HEK293 (cell line): ENCODE data around the gene ASMTL.

Experiments
- PRDM10 ChIP-seq: fragments of 450-650 bp; formaldehyde crosslinking; IDR thresholded peaks from 2 replicates; pipeline ENCODE4 v1.5.1; 2016; ENCODE audit warnings: missing biosample characterization, missing genetic modification characterization
- ZBTB48 ChIP-seq: fragments of 450-650 bp; formaldehyde crosslinking; IDR thresholded peaks from 2 replicates; pipeline ENCODE4 v1.5.1; 2016; ENCODE audit warnings: missing biosample characterization, missing genetic modification characterization
- ZFP3 ChIP-seq: fragments of 450-650 bp; formaldehyde crosslinking; IDR thresholded peaks from 2 replicates; pipeline ENCODE4 v1.5.1; 2016; ENCODE audit warnings: low read depth, missing biosample characterization, missing genetic modification characterization
- ZNF138 ChIP-seq: fragments of 450-650 bp; formaldehyde crosslinking; IDR thresholded peaks from 2 replicates; pipeline ENCODE4 v1.5.1; 2016; ENCODE audit warnings: missing biosample characterization, missing genetic modification characterization, borderline replicate concordance
- ZNF157 ChIP-seq: fragments of 450-650 bp; formaldehyde crosslinking; IDR thresholded peaks from 2 replicates; pipeline ENCODE4 v1.5.1; 2016; ENCODE audit warnings: missing biosample characterization, missing genetic modification characterization
- ZNF2 ChIP-seq: fragments of 450-650 bp; formaldehyde crosslinking; IDR thresholded peaks from 2 replicates; pipeline ENCODE4 v1.5.1; 2016; ENCODE audit warnings: missing biosample characterization, missing genetic modification characterization
- ZNF24 ChIP-seq: fragments of 450-650 bp; formaldehyde crosslinking; IDR thresholded peaks from 2 replicates; pipeline ENCODE4 v1.5.1; 2016; ENCODE audit warnings: missing biosample characterization, missing genetic modification characterization
- ZNF311 ChIP-seq: fragments of 450-650 bp; formaldehyde crosslinking; IDR thresholded peaks from 2 replicates; pipeline ENCODE4 v1.5.1; 2017; ENCODE audit warnings: missing biosample characterization, missing genetic modification characterization, borderline replicate concordance
- ZNF398 ChIP-seq: fragments of 450-650 bp; formaldehyde crosslinking; IDR thresholded peaks from 2 replicates; pipeline ENCODE4 v1.5.1; 2017; ENCODE audit warnings: missing biosample characterization, missing genetic modification characterization
- ZNF501 ChIP-seq: fragments of 450-650 bp; formaldehyde crosslinking; IDR thresholded peaks from 2 replicates; pipeline ENCODE4 v1.5.1; 2016; ENCODE audit warnings: missing biosample characterization, missing genetic modification characterization
- ZNF544 ChIP-seq: fragments of 450-650 bp; formaldehyde crosslinking; IDR thresholded peaks from 2 replicates; pipeline ENCODE4 v1.5.0; 2017; ENCODE audit warnings: missing biosample characterization, missing genetic modification characterization
- ZNF610 ChIP-seq: fragments of 450-650 bp; formaldehyde crosslinking; IDR thresholded peaks from 2 replicates; pipeline ENCODE4 v1.5.1; 2016; ENCODE audit warnings: missing biosample characterization, missing genetic modification characterization, borderline replicate concordance
- ZNF621 ChIP-seq: fragments of 450-650 bp; formaldehyde crosslinking; IDR thresholded peaks from 2 replicates; pipeline ENCODE4 v1.5.1; 2017; ENCODE audit warnings: missing biosample characterization, missing genetic modification characterization
- ZNF76 ChIP-seq: fragments of 450-650 bp; formaldehyde crosslinking; IDR thresholded peaks from 2 replicates; pipeline ENCODE4; 2016; ENCODE audit warnings: low read depth, missing biosample characterization, missing genetic modification characterization, borderline replicate concordance
- ZNF791 ChIP-seq: fragments of 450-650 bp; formaldehyde crosslinking; IDR thresholded peaks from 2 replicates; pipeline ENCODE4 v1.5.1; 2016; ENCODE audit warnings: missing biosample characterization, missing genetic modification characterization
- ZNF830 ChIP-seq: fragments of 450-650 bp; IDR thresholded peaks from 2 replicates; pipeline ENCODE4 v1.5.0; 2018; ENCODE audit warnings: missing biosample characterization, missing genetic modification characterization, low read depth, mild to moderate bottlenecking, moderate library complexity
- ZSCAN5A ChIP-seq: fragments of 450-650 bp; formaldehyde crosslinking; IDR thresholded peaks from 2 replicates; pipeline ENCODE4 v1.5.1; 2016; ENCODE audit warnings: missing biosample characterization, missing genetic modification characterization
- TF ChIP-seq, protein P1 (sequence below): fragments of 450-650 bp; formaldehyde crosslinking; IDR thresholded peaks from 2 replicates; pipeline ENCODE4 v1.5.1; 2016; ENCODE audit warnings: missing biosample characterization, missing genetic modification characterization

Gene ASMTL

DNA sequence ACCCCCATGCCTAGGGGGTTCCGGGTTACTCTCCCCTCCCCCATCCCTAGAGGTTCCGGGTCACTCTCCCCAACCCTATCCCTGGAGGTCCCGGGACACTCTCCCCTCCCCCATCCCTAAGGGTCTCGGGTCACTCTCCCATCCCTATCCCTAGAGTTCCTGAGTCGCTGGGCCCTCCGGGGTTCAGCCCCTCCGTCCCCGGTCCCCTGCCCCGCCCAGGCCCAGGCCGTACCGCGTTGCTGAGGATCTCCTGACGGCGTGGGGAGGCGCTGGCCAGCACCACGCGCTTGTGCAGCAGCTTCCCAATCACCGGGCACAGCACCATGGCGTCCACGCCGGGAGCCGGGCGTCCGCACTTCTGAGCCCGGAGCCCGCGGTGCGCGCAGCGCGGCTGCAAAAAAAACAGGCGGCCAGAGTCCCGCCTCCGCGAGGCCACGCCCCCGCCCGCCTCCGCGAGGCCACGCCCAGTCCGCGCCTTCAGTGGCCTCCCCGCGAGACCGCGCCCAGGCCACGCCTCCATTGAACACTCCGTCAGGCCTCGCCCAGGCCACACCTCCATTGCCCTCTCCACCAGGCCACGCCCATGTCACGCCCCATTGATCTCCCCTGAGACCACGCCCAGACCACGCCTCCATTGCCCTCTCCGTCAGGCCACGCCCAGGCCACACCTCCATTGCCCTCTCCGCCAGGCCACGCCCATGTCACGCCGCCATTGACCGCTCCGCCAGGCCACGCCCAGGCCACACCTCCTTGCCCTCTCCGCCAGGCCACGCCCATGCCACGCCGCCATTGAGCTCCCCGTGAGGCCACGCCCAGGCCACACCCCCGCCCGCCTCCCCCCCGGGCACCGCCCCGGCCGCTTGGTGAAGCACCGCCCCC, at the start of gene ASMTL (continued):
- TF ChIP-seq PRDM10 (tag by site-specific recombination) (no peak), ZNF311 (tag by site-specific recombination) (no peak), ZSCAN5A (tag by site-specific recombination) (no peak), ZNF398 (tag by site-specific recombination) (no peak), ZNF157 (tag by site-specific recombination) (no peak), ZFP3 (no peak), ZNF2 (tag by site-specific recombination) (no peak), ZNF24 (no peak), ZNF610 (tag by site-specific recombination) (no peak), ZNF791 (tag by site-specific recombination) (no peak), ZNF544 (tag by site-specific recombination) (no peak), ZNF621 (tag by site-specific recombination) (no peak), ZNF501 (tag by site-specific recombination) (no peak), ZNF76 (tag by site-specific recombination) (0 out of 2 replicates have a peak, but pooled peaks have one; percentile 28), ZBTB48 (tag by site-specific recombination) (peak; percentile 82), ZNF138 (tag by site-specific recombination) (no peak), ZNF830 (tag by site-specific recombination) (no peak)
- TF ChIP-seq, protein P1, sequence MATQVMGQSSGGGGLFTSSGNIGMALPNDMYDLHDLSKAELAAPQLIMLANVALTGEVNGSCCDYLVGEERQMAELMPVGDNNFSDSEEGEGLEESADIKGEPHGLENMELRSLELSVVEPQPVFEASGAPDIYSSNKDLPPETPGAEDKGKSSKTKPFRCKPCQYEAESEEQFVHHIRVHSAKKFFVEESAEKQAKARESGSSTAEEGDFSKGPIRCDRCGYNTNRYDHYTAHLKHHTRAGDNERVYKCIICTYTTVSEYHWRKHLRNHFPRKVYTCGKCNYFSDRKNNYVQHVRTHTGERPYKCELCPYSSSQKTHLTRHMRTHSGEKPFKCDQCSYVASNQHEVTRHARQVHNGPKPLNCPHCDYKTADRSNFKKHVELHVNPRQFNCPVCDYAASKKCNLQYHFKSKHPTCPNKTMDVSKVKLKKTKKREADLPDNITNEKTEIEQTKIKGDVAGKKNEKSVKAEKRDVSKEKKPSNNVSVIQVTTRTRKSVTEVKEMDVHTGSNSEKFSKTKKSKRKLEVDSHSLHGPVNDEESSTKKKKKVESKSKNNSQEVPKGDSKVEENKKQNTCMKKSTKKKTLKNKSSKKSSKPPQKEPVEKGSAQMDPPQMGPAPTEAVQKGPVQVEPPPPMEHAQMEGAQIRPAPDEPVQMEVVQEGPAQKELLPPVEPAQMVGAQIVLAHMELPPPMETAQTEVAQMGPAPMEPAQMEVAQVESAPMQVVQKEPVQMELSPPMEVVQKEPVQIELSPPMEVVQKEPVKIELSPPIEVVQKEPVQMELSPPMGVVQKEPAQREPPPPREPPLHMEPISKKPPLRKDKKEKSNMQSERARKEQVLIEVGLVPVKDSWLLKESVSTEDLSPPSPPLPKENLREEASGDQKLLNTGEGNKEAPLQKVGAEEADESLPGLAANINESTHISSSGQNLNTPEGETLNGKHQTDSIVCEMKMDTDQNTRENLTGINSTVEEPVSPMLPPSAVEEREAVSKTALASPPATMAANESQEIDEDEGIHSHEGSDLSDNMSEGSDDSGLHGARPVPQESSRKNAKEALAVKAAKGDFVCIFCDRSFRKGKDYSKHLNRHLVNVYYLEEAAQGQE: peak; percentile 77; the same call in 1 of the 2 replicates
